NCI-H187 (cell line): Measurements from ENCODE around the gene MORN5.
A peak's percentile ranks its signal among the peaks of the same experiment; 100 is the strongest.
"Not testable (repeated sequence)": the region's sequence is repeated elsewhere in the genome, so short reads cannot be mapped to it uniquely, and the experiment has no call there.

ENCODE experiments used
- DNase-seq, 2 experiments: peaks; one replicate each; lab custom pipeline; 2025; lab: John Stamatoyannopoulos, UW

MORN5 gene

DNA sequence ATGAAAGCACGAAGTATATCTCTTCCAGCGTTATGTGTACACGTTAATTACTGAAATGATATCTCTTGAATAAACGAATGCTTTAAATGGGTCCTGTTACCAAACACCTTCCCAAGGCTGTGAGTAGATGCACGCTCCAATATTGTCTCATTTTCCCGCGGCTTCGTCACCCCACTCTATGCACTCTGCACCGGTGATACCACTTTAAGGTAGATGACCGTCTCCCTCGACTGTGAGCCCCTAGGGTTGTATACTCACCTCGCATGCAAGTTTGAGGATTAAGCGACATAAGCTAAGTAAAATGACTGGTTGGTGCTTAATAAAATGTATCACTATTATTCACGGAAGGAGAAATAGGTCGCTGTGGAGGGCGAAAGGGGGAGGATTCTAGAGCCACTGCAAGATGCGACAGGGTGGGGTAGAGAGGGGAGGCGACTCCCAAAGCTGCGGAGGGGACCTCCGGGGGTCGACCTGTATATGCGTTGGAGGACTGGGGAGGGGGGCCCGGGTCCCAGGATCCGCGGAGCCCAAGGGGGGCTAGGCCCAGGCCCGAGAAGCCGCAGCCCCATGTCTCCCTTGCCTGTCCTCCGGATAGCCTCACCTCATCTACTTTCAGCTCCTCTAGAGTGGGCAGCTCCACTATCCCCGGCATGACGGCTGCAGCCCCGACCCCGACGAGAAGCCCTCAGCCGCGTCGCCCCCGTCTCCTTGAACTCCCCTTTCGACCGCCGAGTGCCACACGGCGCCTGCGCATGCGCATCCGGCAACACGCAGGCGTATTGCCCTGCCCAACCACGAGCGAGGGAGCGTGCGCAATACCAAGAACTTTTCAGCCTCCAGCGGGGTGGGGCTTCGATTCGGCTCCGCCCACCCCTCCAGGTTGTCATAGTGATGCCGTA, at the start of gene MORN5, which contains the start of gene NDUFA8:
Gene MORN5, plus strand, starts transcription at position 883 of the 899 bp plus-strand sequence. CDS start 65 bp downstream, outside the sequence.
Gene NDUFA8, minus strand, starts transcription at position 754 of the 899 bp plus-strand sequence. Its CDS starts 102 bp downstream, at position 652.
- peak; percentile 90 to 91 for DNase-seq

DNA sequence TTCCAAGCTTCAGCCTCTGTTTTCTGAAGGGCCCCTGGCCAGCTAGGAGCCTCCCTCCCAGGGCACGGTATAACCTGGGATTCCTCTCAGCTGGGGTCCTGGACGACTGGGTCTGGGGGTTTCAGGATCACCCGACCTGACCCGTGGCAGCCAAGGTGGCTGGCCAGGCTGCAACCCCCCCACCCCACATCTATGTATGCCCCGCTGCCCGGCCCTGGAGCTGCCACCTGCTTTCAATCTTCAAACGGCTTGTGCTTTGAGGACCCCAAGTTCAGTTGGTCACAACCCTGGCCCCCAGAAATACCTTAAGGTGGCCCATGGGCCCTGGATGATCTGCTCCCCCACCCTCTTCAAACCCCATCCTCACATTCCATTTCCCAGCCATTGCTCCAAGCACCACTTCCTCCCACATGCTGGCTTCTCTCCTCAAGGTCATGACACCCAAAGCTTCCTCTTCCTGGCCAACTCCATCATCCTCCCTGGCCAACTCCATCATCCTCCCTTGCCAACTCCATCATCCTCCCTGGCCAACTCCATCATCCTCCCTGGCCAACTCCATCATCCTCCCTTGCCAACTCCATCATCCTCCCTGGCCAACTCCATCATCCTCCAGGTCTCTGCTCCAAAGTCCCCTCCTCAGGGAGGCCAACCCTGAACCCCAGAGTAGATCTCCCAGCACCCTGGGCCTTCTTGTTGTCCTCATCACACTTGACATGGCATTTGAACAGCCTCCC, 49.4 kb upstream of the MORN5 start:
- DNase-seq = no peak

DNA sequence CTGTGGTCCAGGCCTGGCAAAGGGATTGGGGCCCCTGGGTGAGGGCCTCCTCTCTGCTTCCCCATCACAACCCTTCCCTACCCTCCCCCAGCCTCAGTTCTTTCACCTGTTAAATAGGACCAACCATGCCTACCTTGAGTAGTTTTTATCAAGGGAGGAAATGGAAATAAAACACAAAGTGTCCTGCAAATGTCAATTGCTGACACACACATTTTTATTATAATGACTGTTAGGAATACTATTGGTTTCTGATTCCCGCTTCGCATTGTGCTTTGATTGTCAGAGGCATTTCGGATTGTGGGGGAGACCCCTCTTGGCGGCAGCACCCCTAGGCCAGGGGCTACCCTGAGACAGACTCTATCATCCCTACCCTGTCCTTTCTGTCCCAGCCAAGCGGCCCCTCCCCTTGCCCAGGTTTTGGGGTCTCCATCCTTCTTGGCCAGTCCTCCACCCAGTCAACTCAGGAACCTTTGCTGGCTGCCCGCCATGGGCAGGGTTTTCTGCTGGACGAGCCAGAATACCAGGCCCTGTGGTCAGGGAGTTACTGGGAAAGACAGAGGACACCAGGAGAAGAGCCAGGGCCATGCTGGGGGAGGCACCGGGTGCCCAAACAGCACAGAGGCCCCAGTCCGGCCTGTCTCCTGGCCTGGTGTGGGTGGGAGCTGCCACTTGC, 48.2 kb upstream of the MORN5 start:
- DNase-seq = no peak

DNA sequence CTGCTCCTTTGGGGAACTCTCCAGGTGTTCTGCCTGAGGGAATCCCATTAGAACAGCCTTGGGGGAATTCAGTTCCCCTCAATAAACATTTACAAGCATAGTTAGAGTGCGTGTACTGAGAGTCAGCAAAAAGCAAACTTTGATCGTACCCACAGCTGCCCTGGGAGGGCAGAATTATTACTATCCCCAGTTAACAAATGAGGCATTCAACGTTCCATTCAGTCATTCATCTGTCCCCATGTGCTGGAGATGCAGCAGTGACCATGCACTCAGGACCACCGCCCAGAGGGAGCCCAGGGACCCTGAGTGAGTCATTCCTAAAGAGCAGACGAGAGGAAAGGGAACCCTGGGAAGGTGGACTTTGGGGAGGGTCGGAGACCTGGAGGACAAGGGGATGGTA, 47.5 kb upstream of the MORN5 start:
- no peak for DNase-seq

DNA sequence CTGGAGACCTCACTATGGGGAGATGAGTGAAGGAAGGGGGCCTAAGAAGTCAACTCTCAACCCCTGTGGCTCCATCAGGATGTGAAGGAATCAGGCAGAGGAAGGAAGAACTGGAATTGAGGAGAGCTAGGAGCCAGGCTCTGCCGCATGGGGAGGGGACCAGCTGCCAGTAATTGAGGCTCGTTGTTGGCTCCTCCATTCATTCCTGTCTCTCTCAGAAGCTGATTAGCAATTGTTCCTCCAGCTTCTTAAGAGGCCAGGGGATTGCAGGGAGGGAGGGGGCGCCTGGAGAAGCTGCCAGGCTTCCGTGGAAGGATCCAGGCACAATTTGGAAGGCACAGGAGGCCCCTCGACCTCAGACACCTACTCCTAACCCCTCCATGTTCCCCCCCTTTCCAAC, 46.1 kb upstream of the MORN5 start:
- no peak for DNase-seq

DNA sequence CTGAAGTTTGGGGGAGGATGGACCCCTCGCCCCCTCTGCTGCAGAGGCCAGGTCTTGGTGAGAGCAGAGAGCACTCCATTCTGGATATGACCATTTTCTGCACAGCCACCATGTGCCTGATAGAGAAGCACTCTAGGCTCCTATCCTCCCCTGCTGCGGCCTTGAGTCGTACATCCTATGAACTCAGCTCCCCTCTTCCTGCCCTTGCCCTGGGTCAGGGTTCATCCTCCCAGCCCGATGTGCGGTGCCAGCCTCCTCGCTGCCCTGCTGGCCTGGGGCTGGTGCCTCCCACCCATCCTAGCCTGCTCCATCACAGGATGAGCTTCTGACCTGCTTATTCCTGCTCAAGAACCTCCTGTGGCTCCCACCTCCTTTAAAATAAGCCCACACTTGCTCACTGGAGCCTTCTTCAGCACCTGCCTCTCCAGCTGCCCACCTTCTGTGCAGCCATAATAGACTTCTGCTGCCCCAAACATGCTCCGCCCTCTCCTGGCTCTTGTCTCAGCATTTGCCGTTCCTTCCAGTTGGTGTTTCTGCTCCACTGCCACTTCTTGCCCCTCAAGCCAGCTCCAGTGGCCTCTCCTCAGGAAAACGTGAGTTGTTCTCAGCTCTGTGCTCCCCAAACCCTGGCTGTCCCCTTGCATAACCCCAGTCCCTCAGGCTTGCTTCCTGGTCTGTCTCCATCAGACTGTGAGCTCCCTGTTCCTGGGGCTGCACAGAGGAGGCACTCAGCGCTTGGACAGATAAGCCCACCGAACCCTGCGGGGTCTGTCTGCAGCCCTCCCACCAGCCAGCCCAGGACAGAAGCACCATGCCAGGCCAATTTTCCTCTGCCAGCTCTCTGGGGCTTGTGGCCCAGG, 44.3 kb upstream of the MORN5 start:
- no peak for DNase-seq

DNA sequence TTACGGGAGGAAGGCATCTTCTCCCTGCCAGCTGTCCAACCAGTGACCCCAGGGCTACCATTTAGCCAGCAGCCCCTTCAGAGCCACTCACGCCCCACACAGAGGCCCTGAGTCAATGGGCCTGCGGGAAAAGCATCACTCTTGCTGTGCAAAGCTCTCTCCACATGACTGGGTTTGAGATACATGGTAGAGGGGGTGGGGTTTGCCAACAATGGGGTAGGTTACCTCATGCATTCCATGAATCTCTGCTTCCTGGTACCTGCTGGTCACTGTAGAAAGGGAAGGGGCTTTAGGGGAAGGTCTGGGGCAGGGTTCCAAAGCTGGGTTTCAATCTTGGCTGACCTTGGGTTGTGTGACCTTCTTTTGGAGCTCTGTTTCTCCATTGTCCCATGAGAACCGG, 43.7 kb upstream of the MORN5 start:
- DNase-seq = no peak

DNA sequence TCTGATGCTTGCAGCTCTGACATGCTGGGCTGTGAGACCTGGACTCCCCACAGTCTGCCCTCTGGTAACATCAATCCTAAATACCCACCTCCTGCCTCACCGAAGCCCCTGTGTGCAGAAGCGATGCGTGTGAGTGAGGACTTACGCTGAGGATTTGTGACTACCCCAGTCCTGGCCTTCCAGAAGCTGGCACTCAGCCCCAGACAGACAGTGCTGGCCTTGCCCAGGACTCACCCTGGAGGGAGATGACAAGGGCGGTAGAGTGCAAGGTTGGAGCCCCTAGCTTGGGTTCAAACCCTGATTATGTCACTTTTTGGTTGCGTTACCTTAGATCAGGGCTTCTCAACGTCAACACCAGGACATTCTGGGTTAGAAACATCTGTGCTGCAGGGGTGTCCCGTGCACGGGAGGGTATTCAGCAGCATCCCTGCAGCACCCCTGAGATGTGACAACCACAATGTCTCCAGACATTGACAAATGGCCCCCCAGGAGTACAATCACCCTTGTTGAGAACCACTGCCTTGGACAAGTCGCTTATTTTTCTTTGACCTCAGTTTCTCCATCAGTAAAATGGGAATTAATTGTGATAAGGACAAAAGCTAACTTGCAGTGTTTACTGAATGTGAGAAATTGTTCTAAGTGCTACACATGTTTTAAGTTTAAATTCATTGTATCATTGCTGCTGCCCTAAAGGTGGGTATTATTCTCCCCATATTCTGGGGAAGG, 43.1 kb upstream of the MORN5 start:
- no peak for DNase-seq

DNA sequence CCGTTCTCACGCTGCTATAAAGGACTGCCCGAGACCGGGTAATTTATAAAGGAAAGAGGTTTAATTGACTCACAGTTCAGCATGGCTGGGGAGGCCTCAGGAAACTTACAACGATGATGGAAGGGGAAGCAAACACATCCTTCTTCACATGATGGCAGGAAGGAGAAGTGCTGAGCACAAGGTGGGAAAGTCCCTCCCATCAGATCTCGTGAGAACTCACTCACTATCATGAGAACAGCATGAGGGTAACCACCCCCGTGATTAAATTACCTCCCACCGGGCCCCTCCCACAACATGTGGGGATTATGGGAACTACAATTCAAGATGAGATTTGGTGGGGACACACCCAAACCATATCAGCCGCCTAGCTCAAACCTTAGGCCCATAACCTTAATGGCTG, 42.5 kb upstream of the MORN5 start:
- DNase-seq = not testable (repeated sequence)

DNA sequence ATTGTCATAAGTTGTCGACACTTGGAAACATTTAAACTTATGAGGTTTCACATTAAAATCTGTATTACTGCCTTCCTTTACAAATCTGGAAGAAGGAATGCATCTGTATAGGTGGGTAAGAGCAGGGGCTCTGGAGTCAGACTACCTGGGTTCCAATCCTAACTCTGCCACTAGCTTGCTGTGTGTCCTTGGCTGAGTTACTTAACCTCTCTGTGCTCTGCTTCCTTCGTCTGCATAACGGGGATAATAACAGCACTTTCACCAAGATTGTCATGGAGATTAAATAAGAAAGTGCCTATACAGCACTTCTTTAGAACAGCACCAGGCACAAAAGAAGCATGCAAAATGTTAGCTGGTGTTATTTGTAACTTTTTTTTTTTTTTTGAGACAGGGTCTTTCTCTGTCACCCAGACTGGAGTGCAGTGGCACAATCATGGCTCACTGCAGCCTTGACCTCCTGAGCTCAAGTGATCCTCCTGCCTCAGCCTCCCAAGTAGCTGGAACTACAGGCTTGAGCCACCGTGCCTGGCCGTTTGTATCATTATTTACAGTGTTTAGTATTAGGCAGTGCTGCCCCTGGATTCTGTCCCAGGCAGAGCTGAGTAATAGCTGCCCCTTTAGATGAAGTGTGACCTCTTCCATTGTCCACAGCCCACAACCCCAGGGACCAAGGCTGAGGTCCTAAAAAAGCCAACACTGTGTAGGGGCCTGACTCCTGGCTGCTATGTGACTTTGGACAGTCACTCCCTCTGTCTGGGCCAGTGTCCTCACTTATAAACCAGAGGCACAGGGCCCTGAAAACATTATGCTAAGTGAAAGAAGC, 41.2 kb upstream of the MORN5 start:
- no peak for DNase-seq

DNA sequence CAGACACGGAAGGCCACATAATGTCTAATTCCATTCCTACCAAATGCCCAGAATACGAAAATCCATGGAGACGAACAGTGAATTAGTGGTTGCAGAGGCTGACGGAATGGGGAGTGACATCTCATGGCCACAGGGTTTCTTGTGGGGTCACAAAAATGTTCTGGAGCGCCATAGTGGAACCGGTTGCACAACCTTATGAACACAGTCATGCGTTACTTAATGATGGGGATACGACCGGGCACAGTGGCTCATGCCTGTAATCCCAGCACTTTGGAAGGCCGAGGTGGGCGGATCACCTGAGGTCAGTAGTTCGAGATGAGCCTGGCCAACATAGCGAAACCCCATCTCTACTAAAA, 40.6 kb upstream of the MORN5 start:
- no peak for DNase-seq

DNA sequence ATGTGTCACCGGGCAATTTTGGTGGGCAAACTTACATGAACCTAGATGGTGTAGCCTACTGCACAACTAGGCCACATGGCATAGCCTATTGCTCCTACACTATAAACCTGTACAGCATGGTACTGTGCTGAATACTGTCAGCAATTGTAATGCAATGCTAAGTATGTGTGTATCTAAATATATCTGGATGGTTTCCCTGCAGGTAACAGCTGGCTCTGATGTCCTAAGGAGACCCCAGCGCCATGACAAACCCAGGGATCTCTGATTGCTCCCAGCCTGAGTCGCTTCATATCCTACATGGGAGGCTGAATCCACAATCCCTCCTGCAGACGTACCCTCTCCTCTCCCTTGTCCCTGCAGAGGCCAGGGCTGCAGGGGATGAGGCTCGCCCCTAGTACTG, 40.0 kb upstream of the MORN5 start:
- no peak for DNase-seq

DNA sequence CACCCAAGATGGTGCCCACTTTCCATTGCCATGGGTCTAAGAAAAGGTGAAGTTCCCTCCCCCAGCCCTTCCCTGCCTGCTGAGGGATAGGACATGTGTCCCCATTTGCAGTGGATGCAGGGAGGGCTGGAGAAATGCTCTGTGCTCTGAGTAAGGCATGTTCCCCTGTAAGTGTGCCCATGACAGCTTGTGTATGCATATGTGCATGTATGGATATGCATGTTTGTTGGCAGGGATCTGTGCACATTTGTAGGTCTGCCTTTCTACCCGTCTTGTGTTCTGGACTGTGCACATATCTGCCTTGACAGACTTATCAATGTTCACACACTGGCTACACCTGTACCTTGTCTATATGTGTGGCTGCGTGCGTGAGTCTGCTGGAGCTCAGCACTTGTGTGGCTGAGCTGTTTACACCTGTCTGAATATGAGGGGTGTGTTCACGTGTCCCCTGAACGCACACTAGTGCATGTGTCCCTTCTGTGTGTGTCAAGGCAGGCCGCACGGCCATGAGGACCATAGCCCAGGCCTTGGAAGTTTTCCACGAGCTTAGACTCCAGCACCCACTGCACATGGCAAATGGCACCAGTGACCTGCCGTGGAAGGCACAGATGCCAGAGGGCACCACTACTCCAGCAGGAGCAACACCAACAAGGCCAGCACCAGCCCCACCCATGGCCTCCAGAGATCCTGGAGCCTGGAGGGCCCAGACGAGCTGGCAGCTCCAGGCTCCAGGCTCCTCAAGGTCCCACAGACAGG, 39.2 kb upstream of the MORN5 start:
- DNase-seq = no peak

DNA sequence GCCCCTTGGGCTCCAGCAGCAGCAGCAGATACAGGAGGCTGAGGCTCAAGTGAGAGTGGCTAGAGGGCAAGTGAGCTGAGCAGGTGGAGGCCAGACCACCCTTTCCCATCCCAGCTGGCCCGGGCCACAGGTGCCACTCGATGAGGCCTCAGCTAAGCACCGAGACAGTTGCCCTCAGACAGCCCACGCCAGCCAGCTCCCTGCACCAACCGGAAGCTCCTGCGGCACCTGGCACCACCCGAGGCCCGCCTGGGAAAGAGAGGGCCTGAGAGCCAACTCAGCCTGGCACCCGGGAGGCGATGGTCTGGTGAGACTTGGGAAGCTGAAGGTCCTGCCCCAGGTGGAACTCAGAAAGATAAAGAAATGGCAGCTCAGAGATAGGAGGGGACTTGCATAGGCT, 38.3 kb upstream of the MORN5 start:
- DNase-seq = no peak

DNA sequence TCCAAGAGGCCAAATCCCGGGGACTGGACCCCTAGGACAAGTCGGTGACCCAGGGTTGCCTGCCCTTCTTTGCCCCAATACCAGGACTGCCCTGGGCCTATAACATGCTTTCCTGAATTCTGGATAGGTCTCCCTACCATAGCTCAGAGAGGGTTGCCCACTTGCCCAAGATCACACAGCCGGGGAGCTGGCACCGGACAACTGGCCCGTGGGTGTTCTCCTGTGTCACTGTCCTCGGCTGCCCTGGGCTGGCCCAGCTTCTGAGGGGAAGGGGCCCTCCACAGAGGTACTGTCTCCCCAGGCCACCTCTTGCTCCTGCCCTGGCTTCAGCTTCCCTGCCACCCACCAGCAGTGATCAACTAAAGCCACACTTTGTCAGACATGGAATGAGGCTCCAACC, 37.8 kb upstream of the MORN5 start:
- DNase-seq = no peak

DNA sequence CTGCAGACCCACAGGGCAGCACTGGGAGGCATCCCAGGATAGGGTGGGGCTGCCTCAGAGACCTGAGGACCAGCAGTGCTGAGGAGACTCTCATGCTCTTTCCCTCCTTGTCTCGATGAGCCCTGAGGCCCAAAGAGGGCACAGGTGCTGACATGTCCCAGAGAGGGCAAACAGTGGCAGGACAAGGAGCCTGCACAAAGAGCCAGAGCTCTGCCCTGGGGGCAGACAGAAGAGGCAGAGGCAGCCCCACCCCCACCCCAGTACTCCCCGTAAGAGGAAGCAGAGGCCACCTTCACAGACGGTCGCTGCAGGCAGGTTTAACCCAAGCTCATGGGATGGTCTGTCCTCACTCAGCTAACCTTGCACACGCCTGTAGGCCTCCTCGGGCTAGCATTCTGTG, 37.2 kb upstream of the MORN5 start:
- no peak for DNase-seq

DNA sequence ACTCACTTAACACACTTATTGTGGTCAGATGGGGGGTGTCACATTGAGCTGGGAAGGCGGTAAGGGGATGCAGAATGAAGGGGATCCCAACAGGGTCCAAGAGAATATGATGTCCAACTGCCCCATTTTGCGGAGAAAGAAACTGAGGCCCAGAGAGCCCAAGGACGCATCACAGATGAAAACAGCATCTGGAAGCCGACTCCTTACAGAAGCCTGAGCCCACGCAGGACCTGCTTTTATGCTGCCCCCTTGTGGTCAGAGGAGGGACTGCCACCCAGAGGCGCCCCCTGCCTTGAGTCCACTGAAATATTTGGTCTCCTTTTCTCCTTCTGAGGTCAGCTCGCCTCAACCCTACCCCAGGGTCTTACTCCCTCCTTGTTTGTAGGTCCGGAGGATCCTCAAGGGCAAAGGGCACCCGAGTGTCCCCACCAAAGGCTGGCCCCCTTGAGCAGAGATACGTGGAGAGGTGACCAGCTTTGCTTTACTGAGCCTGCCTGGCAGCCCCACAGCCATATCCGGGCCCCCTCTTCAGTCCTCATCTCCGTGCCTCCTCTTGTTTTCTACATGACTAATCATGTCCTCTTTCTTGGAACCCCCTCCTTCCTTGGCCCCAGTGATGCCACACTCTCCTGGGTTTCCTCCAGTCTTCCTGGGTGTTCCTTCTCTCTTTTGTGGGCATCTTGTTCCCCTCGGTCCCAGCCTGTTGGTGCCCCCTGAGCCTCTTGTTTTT, 36.6 kb upstream of the MORN5 start:
- DNase-seq = peak in 1 of 2 experiments; percentile 36

DNA sequence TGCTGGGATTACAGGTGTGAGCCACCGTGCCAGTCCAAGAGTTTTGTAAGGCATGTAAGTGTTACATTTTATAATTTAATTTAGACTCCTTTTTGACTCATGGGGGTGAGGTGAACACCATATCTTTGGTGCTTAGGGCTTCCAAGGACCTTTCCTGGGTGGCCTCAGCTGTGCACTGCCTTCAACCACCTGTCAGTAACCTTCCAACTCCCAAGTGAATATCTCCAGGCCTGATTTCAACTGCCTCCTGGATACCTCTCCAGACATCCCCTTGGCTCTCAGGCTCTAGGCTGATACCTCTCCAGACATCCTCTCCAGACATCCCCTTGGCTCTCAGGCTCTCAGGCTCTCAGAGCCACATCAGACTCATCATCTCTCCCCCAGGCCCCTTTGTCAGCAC, 35.7 kb upstream of the MORN5 start:
- no peak for DNase-seq

DNA sequence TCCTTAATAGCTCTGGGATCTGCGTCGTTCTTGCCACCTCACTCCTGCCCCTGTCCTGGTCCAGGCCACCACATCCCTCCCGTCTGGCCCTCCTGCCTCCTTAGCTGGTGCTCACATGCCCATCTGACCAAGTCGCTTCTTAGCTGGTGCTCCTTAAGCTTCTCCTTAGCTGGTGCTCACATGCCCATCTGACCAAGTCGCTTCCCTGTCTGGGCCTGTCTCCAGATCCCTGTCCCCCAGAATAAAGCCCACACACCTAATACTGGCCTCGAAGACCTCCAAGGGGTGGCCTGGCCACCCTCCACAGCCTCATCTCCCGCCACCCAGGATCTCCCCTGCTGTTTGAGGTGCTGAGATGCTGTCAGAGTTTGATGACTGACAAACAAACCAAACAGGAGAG, 35.2 kb upstream of the MORN5 start:
- DNase-seq = no peak
